NCI-H524 (cell line): ENCODE results near the gene ETS2.

Experiments
- DNase-seq, 2 experiments: peaks; one replicate each; lab custom pipeline; 2025; lab: John Stamatoyannopoulos, UW

ETS2 gene

DNA sequence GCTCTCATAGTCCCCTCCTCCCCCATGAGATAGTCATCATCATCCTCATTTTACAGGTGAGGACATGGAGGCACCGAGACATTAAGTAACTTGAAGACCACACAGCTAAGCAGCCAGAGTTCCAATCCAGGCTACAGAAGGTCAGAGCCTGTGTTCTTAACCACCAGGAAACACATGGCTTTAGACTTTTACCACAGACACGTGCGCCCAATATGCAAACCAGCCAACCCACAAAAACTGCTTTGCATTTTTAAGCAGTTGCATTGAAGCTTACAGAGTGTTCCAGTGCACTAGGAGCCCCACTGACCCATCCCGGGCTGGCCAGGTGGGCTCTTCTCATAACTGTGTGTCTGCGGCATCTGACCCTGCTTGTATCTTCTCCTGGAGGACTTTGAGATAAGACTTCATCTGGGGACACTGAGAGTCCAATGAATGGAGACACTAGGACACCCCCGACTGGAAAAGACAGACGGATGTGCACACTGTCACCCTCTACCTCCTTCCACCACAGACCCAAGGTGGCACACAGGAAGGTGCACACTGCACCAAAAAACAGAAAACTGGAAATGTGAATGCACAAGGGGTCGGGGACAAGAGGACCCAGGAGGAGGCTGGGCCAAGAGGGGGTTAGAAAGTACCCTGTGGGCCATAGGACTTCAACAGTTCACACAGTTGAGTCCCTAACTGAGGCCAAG is 56.4 kb downstream of the ETS2 start:
- no peak for DNase-seq

DNA sequence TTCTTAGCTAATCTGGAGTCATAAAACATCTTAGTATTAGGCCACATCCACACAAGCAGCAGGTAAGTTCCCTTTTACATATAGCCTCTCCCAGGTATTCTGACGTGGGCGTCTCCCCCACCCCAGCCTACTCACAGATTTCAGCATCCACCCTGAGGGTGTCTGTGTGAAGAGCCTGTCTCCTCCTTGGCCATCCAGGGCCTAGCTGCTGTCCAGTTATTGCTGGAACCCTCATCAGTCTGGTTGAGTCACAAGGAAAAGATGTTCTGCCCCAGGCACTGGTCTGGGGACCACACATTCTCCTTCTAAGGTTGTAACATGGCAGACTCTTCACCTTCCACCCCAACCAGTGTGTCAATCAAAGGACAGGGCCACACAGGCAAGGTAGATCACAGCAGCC is 57.6 kb downstream of the ETS2 start:
- DNase-seq = no peak

DNA sequence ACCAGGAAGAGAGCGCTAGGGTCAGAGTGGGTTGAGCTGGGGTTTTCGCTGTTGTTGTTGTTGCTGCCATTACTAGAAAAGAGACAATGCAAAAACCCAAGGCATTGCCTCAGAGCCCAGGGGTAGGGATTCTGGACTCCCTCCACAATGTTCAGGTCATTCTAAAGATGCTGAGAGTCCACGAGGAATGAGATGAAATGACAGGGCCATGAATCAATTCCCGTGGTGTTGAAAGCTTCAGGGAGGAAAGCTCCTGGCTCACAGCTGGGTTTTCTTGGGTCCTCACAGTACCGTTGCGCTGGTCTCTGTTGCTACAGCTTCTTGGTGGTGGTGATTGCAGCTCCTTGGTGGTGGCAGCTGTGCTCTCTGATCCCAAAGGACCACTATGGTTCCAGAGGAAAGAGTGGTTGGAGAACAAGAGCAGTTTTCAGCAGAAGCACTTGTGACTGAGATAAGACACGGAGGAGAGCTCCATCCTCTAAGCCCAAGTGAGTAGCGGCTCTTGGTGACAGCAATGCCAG is 58.2 kb downstream of the ETS2 start:
- no peak for DNase-seq

GRCh38 chr21:38864964-38865363 is 59.2 kb downstream of the ETS2 start:
- DNase-seq = no peak

DNA sequence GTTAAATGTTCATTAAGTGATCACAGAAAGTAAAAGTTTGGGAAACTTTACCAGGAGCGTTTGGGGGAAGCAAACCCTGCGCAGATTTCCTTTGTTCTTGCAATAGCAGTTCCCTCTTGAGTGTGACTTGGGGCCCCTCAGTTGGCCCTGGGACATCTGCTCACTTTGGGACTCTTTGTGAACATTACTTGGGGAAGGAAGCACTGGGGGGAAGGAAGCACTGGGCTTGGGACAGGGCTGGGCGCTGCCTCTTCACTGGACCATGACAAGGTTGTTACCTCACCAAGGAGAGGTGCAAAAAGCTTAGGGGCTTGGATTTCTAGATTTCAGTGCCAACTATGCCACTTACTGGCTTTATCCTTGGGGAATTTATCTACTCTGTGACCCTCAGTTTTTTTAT is 63.5 kb downstream of the ETS2 start:
- DNase-seq = no peak

DNA sequence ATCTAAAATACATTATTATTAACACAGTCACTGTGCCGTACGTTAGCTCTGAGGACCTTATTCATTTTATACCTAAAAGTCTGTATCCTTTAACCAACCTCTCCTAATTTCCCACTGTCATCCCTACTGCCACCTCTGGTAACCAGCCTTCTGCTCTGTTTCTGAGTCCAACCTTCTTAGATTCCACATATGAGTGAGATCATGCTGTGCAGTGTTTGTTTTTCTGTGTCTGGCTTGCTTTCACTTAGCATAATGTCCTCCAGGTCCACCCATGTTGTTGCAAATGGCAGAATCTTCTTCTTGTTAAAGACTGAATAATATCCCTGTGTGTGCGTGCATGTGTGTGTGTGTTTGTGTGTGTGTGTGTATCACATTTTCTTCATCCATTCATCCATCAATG is 64.2 kb downstream of the ETS2 start:
- DNase-seq = no peak
